Suprapubic skin (tissue), 3 donors: ENCODE results near the gene CNTN4.

Experiments used
- POLR2AphosphoS5 ChIP-seq, 3 donors: sonication (generic); formaldehyde crosslinking; IDR thresholded peaks; one replicate each; pipeline ENCODE4 v1.6.1; 2017; ENCODE audit warnings: antibody characterized with exemption in 3 of 3
- TF ChIP-seq, protein P1 (sequence below), 2 donors: fragments of 200-600 bp in 1 of 2; fragments of 450-650 bp in 1 of 2; sonication (generic) in 1 of 2; IDR thresholded peaks; one replicate each; pipeline ENCODE4 v1.5.1; 2016 to 2019; ENCODE audit warnings: antibody characterized with exemption in 2 of 2, mild to moderate bottlenecking in 1 of 2, moderate library complexity in 1 of 2

DNA sequence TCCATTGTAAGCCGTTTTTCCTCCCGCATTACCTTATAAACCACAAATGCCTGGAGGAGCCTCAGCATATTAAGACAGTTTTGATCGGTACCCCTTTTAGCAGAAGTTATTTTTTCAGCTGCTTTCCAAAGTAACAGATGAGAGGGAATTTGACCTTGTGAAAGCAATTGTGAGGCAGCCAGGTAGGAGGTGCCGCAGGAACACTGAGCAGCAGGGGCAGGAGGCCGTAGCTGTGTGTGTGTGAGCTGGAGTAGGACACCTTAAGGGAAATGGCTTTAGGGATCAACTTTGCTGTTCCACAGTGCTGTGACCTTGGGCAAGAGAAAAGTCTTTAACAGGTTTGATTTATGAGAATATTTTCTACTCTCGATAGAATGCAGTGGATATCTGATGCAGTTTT is 529.5 kb downstream of the CNTN4 start:
- TF ChIP-seq POLR2AphosphoS5 (IDR thresholded peaks at IDR 0.05): no peak
- TF ChIP-seq, protein P1, sequence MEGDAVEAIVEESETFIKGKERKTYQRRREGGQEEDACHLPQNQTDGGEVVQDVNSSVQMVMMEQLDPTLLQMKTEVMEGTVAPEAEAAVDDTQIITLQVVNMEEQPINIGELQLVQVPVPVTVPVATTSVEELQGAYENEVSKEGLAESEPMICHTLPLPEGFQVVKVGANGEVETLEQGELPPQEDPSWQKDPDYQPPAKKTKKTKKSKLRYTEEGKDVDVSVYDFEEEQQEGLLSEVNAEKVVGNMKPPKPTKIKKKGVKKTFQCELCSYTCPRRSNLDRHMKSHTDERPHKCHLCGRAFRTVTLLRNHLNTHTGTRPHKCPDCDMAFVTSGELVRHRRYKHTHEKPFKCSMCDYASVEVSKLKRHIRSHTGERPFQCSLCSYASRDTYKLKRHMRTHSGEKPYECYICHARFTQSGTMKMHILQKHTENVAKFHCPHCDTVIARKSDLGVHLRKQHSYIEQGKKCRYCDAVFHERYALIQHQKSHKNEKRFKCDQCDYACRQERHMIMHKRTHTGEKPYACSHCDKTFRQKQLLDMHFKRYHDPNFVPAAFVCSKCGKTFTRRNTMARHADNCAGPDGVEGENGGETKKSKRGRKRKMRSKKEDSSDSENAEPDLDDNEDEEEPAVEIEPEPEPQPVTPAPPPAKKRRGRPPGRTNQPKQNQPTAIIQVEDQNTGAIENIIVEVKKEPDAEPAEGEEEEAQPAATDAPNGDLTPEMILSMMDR (IDR thresholded peaks at IDR 0.05): no peak
